ENCODE measurements around the gene PPIA.
"Not testable (repeated sequence)": the region's sequence is repeated elsewhere in the genome, so short reads cannot be mapped to it uniquely, and the experiment has no call there.

PPIA gene

GRCh38 chr7:44843440-44843839 lies 47.0 kb downstream of the PPIA start:
- DNase-seq: not testable (repeated sequence)

GRCh38 chr7:44845451-44845850 lies 49.0 kb downstream of the PPIA start:
- DNase-seq: no peak

- peak; percentile 45 for DNase-seq
Observed at GRCh38 chr7:44846390-44846789, 49.9 kb downstream of the PPIA start.

GRCh38 chr7:44846816-44847508 lies 50.5 kb downstream of the PPIA start:
- no peak for DNase-seq

GRCh38 chr7:44847509-44847919 lies 51.0 kb downstream of the PPIA start:
- DNase-seq: peak; percentile 90

GRCh38 chr7:44847920-44848634 lies 51.6 kb downstream of the PPIA start, which contains the start of gene H2AZ2:
Gene H2AZ2, minus strand, starts transcription at chr7:44848087. Its CDS starts 116 bp downstream, at chr7:44847971.
- peak; percentile 100 for DNase-seq

- no peak for DNase-seq
Observed at GRCh38 chr7:44849259-44849884, 52.9 kb downstream of the PPIA start.

- DNase-seq: no peak
Observed at GRCh38 chr7:44849885-44850544, 53.5 kb downstream of the PPIA start.

GRCh38 chr7:44852590-44852989 lies 56.1 kb downstream of the PPIA start:
- DNase-seq: no peak
